GM21423 (cell line): ENCODE measurements around the gene FAM216A.
"Not testable (repeated sequence)": the region's sequence is repeated elsewhere in the genome, so short reads cannot be mapped to it uniquely, and the experiment has no call there.

ENCODE experiments used
- ATAC-seq: cut with Tn5 transposase; IDR thresholded peaks from one replicate; pipeline ENCODE4 v1.9.1; 2021; ENCODE audit warnings: mild to moderate bottlenecking, moderate library complexity; ENCODE audit not compliant: unreplicated experiment

The FAM216A gene

GRCh38 chr12:110468214-110469048, at the start of gene FAM216A, which contains the start of gene GPN3:
TSS of gene FAM216A (plus strand) at chr12:110468845. CDS start at chr12:110468876, 31 bp downstream.
TSS of gene GPN3 (minus strand) at chr12:110468257. CDS start at chr12:110468203, 54 bp downstream.
- peak; percentile 78 for ATAC-seq

GRCh38 chr12:110420644-110421043, 48.0 kb upstream of the FAM216A start:
- not testable (repeated sequence) for ATAC-seq

GRCh38 chr12:110421159-110421661, 47.4 kb upstream of the FAM216A start:
- ATAC-seq, result no peak

- ATAC-seq, result no peak
Observed at GRCh38 chr12:110421701-110422100, 46.9 kb upstream of the FAM216A start.

GRCh38 chr12:110424237-110424636, 44.4 kb upstream of the FAM216A start:
- no peak for ATAC-seq

- ATAC-seq, result no peak
Observed at GRCh38 chr12:110426406-110426805, 42.2 kb upstream of the FAM216A start.

- not testable (repeated sequence) for ATAC-seq
Observed at GRCh38 chr12:110429676-110430075, 39.0 kb upstream of the FAM216A start.

- no peak for ATAC-seq
Observed at GRCh38 chr12:110431957-110432587, 36.6 kb upstream of the FAM216A start.

- no peak for ATAC-seq
Observed at GRCh38 chr12:110436231-110436630, 32.4 kb upstream of the FAM216A start.

GRCh38 chr12:110444455-110444854, 24.2 kb upstream of the FAM216A start:
- no peak for ATAC-seq

GRCh38 chr12:110449799-110450497, 18.7 kb upstream of the FAM216A start, which contains the start of gene ARPC3:
TSS of gene ARPC3 (minus strand) at chr12:110450337. CDS start at chr12:110450260, 77 bp downstream.
- peak; percentile 94 for ATAC-seq

GRCh38 chr12:110451263-110451662, 17.4 kb upstream of the FAM216A start:
- ATAC-seq, result no peak

GRCh38 chr12:110453569-110454296, 14.9 kb upstream of the FAM216A start:
- no peak for ATAC-seq

GRCh38 chr12:110458756-110459155, 9.9 kb upstream of the FAM216A start:
- no peak for ATAC-seq

GRCh38 chr12:110461189-110461588, 7.5 kb upstream of the FAM216A start:
- ATAC-seq, result not testable (repeated sequence)

- no peak for ATAC-seq
Observed at GRCh38 chr12:110465024-110465423, 3.6 kb upstream of the FAM216A start.

GRCh38 chr12:110465765-110466164, 2.9 kb upstream of the FAM216A start:
- ATAC-seq, result not testable (repeated sequence)

- ATAC-seq, result no peak
Observed at GRCh38 chr12:110466791-110467190, 1.9 kb upstream of the FAM216A start.

- ATAC-seq, result no peak
Observed at GRCh38 chr12:110467847-110468213, 815 bp upstream of the FAM216A start.

- ATAC-seq, result no peak
Observed at GRCh38 chr12:110475426-110475825, 6.8 kb downstream of the FAM216A start.
